ENCODE results near the gene MYH11. TPM values are rescaled to one million over a fixed set of nuclear protein-coding genes. Genes with fewer than 3 reads are reported as not detected.
"Not testable (repeated sequence)": the region's sequence is repeated elsewhere in the genome, so short reads cannot be mapped to it uniquely, and the experiment has no call there.

MYH11 gene
- total RNA-seq, 4 donors from 2014 or later: 22.4 to 206 (median 26.8) TPM

GRCh38 chr16:15701975-15702970 lies 154.6 kb downstream of the MYH11 start:
- DNase-seq (ENCODE audit: low spot score) (no peak), ATAC-seq (ENCODE audit: low FRiP score) (no peak)
- TF ChIP-seq CTCF (IDR thresholded peaks at IDR 0.05): no peak

- no peak for ATAC-seq (ENCODE audit: low FRiP score)
- DNase-seq (ENCODE audit: low spot score): no peak
- TF ChIP-seq CTCF (IDR thresholded peaks at IDR 0.05): no peak
Observed at GRCh38 chr16:15701367-15701766, 155.5 kb downstream of the MYH11 start.

- TF ChIP-seq CTCF (IDR thresholded peaks at IDR 0.05): no peak
- no peak for ATAC-seq (ENCODE audit: low FRiP score)
- DNase-seq (ENCODE audit: low spot score): no peak
Observed at GRCh38 chr16:15699819-15700218, 157.0 kb downstream of the MYH11 start.

- no peak for ATAC-seq (ENCODE audit: low FRiP score)
- TF ChIP-seq CTCF (IDR thresholded peaks at IDR 0.05): no peak
- DNase-seq (ENCODE audit: low spot score): no peak
Observed at GRCh38 chr16:15694499-15694898, 162.3 kb downstream of the MYH11 start.

- not testable (repeated sequence) for DNase-seq (ENCODE audit: low spot score); ATAC-seq (ENCODE audit: low FRiP score)
Observed at GRCh38 chr16:15692508-15692907, 164.3 kb downstream of the MYH11 start.

GRCh38 chr16:15691046-15691445 lies 165.8 kb downstream of the MYH11 start:
- no peak for TF ChIP-seq CTCF (IDR thresholded peaks at IDR 0.05)
- DNase-seq (ENCODE audit: low spot score) (no peak), ATAC-seq (ENCODE audit: low FRiP score) (no peak)

- DNase-seq (ENCODE audit: low spot score) (no peak), ATAC-seq (ENCODE audit: low FRiP score) (no peak)
- TF ChIP-seq CTCF (IDR thresholded peaks at IDR 0.05): no peak
Observed at GRCh38 chr16:15690296-15690695, 166.5 kb downstream of the MYH11 start.

Measured in omental fat pad (tissue), 4 donors.